AG04450 (cell line): Measurements from ENCODE around the gene TBPL2. TPM values are rescaled to one million over a fixed set of nuclear protein-coding genes. Genes with fewer than 3 reads are reported as not detected.
A peak's percentile ranks its signal among the peaks of the same experiment; 100 is the strongest.

ENCODE experiments used
- CTCF ChIA-PET: fragments of 300-600, 350-600 bp; formaldehyde crosslinking; extraction: SDS; loops from one replicate; lab custom pipeline; 2022; ENCODE audit warnings: antibody characterized with exemption, inconsistent platforms; lab: Charles Lee
- POLR2A ChIA-PET: fragments of 350-600 bp; formaldehyde crosslinking; extraction: SDS; loops from one replicate; lab custom pipeline; 2021; ENCODE audit warnings: antibody characterized with exemption, inconsistent platforms; lab: Yijun Ruan, JAX
- DNase-seq: peaks from one replicate; pipeline ENCODE4 v3.0.0-alpha.2; 2011; ENCODE audit warnings: low read depth, low spot score
- H3K27ac ChIP-seq: one replicate; pipeline ENCODE4 v1.5.1; 2012; ENCODE audit warnings: low read depth, low read length, control low read depth
- H3K27me3 ChIP-seq: one replicate; pipeline ENCODE4 v1.6.0; 2012; ENCODE audit warnings: low read length; ENCODE audit not compliant: control insufficient read depth, insufficient read depth
- H3K4me3 ChIP-seq: 2 replicates; pipeline ENCODE4 v1.5.1; 2011; ENCODE audit warnings: mild to moderate bottlenecking, low read depth, low read length, control low read depth
- H3K9me3 ChIP-seq: 2 replicates; pipeline ENCODE4 v1.5.1; 2012; ENCODE audit warnings: low read length; ENCODE audit not compliant: control insufficient read depth, insufficient read depth
- CTCF ChIP-seq: IDR thresholded peaks from 2 replicates; pipeline ENCODE4 v1.5.1; 2011; ENCODE audit warnings: low read depth, low read length, control low read depth, inconsistent platforms
- polyA plus RNA-seq: library from polyadenylated mRNA; depleted of rRNA; stranded (reverse); fragments of >200 nt; gene quantifications from 2 replicates; pipeline ENCODE4 v1.2.3, GENCODE V29; 2011

TBPL2 gene
- polyA plus RNA-seq, 1 experiment: not detected

GRCh38 chr14:55454264-55455002 is 14.0 kb upstream of the TBPL2 start:
- DNase-seq: peak; percentile 52
- no peak overlapping the region for H3K4me3 ChIP-seq
- H3K27me3 ChIP-seq: no peaks in the 10 kb centered on the region
- H3K9me3 ChIP-seq: no peaks in the 10 kb centered on the region
- H3K27ac ChIP-seq: no peak overlapping the region
- no peak for TF ChIP-seq CTCF
- ChIA-PET POLR2A (no interaction called here), CTCF (interaction anchor here (0.8 to 1.5 kb wide), 2 partner anchors 8 to 1032 kb away, joined by 3 to 22 read pairs; no protein-coding TSS in a partner anchor)

GRCh38 chr14:55451950-55452349 is 11.5 kb upstream of the TBPL2 start:
- no peak for TF ChIP-seq CTCF
- CTCF ChIA-PET: no interaction called here
- H3K27ac ChIP-seq: no peak overlapping the region
- POLR2A ChIA-PET: no interaction called here
- no peak for DNase-seq
- no peaks in the 10 kb centered on the region for H3K27me3 ChIP-seq
- H3K4me3 ChIP-seq: no peak overlapping the region
- no peaks in the 10 kb centered on the region for H3K9me3 ChIP-seq

- Histone ChIP-seq H3K4me3 (no peak overlapping the region), H3K27ac (no peak overlapping the region), H3K27me3 (no peaks in the 10 kb centered on the region), H3K9me3 (no peaks in the 10 kb centered on the region)
- no peak for TF ChIP-seq CTCF
- no peak for DNase-seq
- ChIA-PET CTCF (no interaction called here), POLR2A (no interaction called here)
Observed at GRCh38 chr14:55451398-55451797, 11.0 kb upstream of the TBPL2 start.

GRCh38 chr14:55450987-55451386 is 10.6 kb upstream of the TBPL2 start:
- no peak overlapping the region for H3K27ac ChIP-seq
- no peak overlapping the region for H3K4me3 ChIP-seq
- no peak for DNase-seq
- no peak for TF ChIP-seq CTCF
- ChIA-PET CTCF (interaction anchor here (1.2 kb wide), 1 partner anchor 1036 kb away, joined by 3 read pairs; no protein-coding TSS in a partner anchor), POLR2A (no interaction called here)
- H3K9me3 ChIP-seq: no peaks in the 10 kb centered on the region
- H3K27me3 ChIP-seq: no peaks in the 10 kb centered on the region

- POLR2A ChIA-PET: no interaction called here
Observed at GRCh38 chr14:55450539-55450938, 10.1 kb upstream of the TBPL2 start.

More at GRCh38 chr14:55450539-55450938, 10.1 kb upstream of the TBPL2 start:
- CTCF ChIA-PET: interaction anchor here (1.2 kb wide), 1 partner anchor 1036 kb away, joined by 3 read pairs; no protein-coding TSS in a partner anchor
- Histone ChIP-seq H3K27me3 (no peaks in the 10 kb centered on the region), H3K27ac (no peak overlapping the region), H3K9me3 (no peaks in the 10 kb centered on the region), H3K4me3 (no peak overlapping the region)
- TF ChIP-seq CTCF: no peak
- DNase-seq: no peak
